H9 (cell line): Measurements from ENCODE around the gene KIF5A. TPM values are rescaled to one million over a fixed set of nuclear protein-coding genes. Genes with fewer than 3 reads are reported as not detected.

Experiments
- DNase-seq: peaks from one replicate; pipeline ENCODE4 v3.0.0-alpha.2; 2017
- H2AFZ ChIP-seq: one replicate; pipeline ENCODE4 v1.6.1; 2013; ENCODE audit warnings: mild to moderate bottlenecking, low read length, control low read depth, moderate library complexity
- H2AK5ac ChIP-seq: 2 replicates; pipeline ENCODE4 v1.6.1; 2013; ENCODE audit warnings: low read length, control low read depth, mixed read lengths; ENCODE audit not compliant: insufficient read length
- H2BK120ac ChIP-seq: one replicate; pipeline ENCODE4 v1.6.1; 2013; ENCODE audit warnings: low read depth, mild to moderate bottlenecking, low read length, control low read depth, inconsistent platforms; ENCODE audit not compliant: poor library complexity, severe bottlenecking
- H2BK12ac ChIP-seq: 2 replicates; pipeline ENCODE4 v1.6.1; 2013; ENCODE audit warnings: low read length, control low read depth, mixed read lengths, low read depth; ENCODE audit not compliant: insufficient read length
- H2BK15ac ChIP-seq: 2 replicates; pipeline ENCODE4 v1.6.1; 2013; ENCODE audit warnings: low read depth, low read length, control low read depth
- H2BK20ac ChIP-seq: one replicate; pipeline ENCODE4 v1.6.1; 2013; ENCODE audit warnings: low read depth, mild to moderate bottlenecking, low read length, control low read depth, inconsistent platforms; ENCODE audit not compliant: poor library complexity, severe bottlenecking
- H2BK5ac ChIP-seq: 2 replicates; pipeline ENCODE4 v1.6.1; 2013; ENCODE audit warnings: low read length, control low read depth, mixed read lengths; ENCODE audit not compliant: insufficient read length
- H3K14ac ChIP-seq: 2 replicates; pipeline ENCODE4 v1.6.1; 2013; ENCODE audit warnings: low read length, control low read depth; ENCODE audit not compliant: insufficient read depth
- H3K18ac ChIP-seq: 2 replicates; pipeline ENCODE4 v1.6.1; 2013; ENCODE audit warnings: low read depth, mild to moderate bottlenecking, mixed read lengths, low read length, control low read depth; ENCODE audit not compliant: insufficient read length
- H3K23ac ChIP-seq: 2 replicates; pipeline ENCODE4 v1.6.1; 2013; ENCODE audit warnings: low read length, control low read depth, mixed read lengths, low read depth; ENCODE audit not compliant: insufficient read length
- H3K23me2 ChIP-seq: 2 replicates; pipeline ENCODE4 v1.6.1; 2013; ENCODE audit warnings: low read depth, mild to moderate bottlenecking, mixed read lengths, low read length, control low read depth; ENCODE audit not compliant: insufficient read length, poor library complexity, severe bottlenecking
- H3K27ac ChIP-seq: 2 replicates; pipeline ENCODE4 v1.5.1; 2013; ENCODE audit warnings: low read length, control low read depth, mixed read lengths, low read depth; ENCODE audit not compliant: insufficient read length
- H3K27me3 ChIP-seq: 2 replicates; pipeline ENCODE4 v1.6.1; 2013; ENCODE audit warnings: low read length, control low read depth, inconsistent platforms; ENCODE audit not compliant: insufficient read depth
- H3K4ac ChIP-seq: 2 replicates; pipeline ENCODE4 v1.6.1; 2013; ENCODE audit warnings: low read depth, mild to moderate bottlenecking, control low read depth, inconsistent platforms, low read length, moderate library complexity
- H3K4me1 ChIP-seq: 2 replicates; pipeline ENCODE4 v1.6.1; 2013; ENCODE audit warnings: low read length, control low read depth, inconsistent platforms; ENCODE audit not compliant: insufficient read depth
- H3K4me2 ChIP-seq: 2 replicates; pipeline ENCODE4 v1.6.1; 2013; ENCODE audit warnings: low read length, control low read depth, mixed read lengths; ENCODE audit not compliant: insufficient read length, insufficient read depth
- H3K56ac ChIP-seq: 2 replicates; pipeline ENCODE4 v1.6.1; 2013; ENCODE audit warnings: low read depth, mild to moderate bottlenecking, mixed read lengths, low read length, control low read depth; ENCODE audit not compliant: insufficient read length
- H3K79me1 ChIP-seq: 2 replicates; pipeline ENCODE4 v1.6.1; 2013; ENCODE audit warnings: low read depth, mild to moderate bottlenecking, moderate library complexity, low read length, control low read depth, inconsistent platforms; ENCODE audit not compliant: insufficient read depth, poor library complexity, severe bottlenecking
- H3K79me2 ChIP-seq: 2 replicates; pipeline ENCODE4 v1.6.1; 2013; ENCODE audit warnings: low read length, control low read depth, inconsistent platforms; ENCODE audit not compliant: insufficient read depth
- H3K9ac ChIP-seq: 2 replicates; pipeline ENCODE4 v1.6.1; 2013; ENCODE audit warnings: low read length, control low read depth, mixed read lengths; ENCODE audit not compliant: insufficient read length; ENCODE audit errors: extremely low read depth
- H3K9me3 ChIP-seq: one replicate; pipeline ENCODE4 v1.6.1; 2013; ENCODE audit warnings: low read depth, low read length, inconsistent platforms; ENCODE audit not compliant: control insufficient read depth
- H3T11ph ChIP-seq: one replicate; pipeline ENCODE4 v1.6.1; 2013; ENCODE audit warnings: mild to moderate bottlenecking, low read length, control low read depth, inconsistent platforms
- H4K20me1 ChIP-seq: one replicate; pipeline ENCODE4 v1.6.1; 2013; ENCODE audit not compliant: control insufficient read depth, insufficient read length, insufficient read depth
- H4K5ac ChIP-seq: 2 replicates; pipeline ENCODE4 v1.6.1; 2013; ENCODE audit warnings: low read depth, mild to moderate bottlenecking, mixed read lengths, low read length, control low read depth; ENCODE audit not compliant: insufficient read length
- H4K8ac ChIP-seq: replicated peaks from 2 replicates; pipeline ENCODE4 v1.6.1; 2013; ENCODE audit warnings: low read length, control low read depth, mixed read lengths, low read depth; ENCODE audit not compliant: insufficient read length
- H4K91ac ChIP-seq: 2 replicates; pipeline ENCODE4 v1.6.1; 2013; ENCODE audit warnings: low read depth, mild to moderate bottlenecking, moderate library complexity, mixed read lengths, low read length, control low read depth; ENCODE audit not compliant: insufficient read length
- H3K27ac Mint-ChIP-seq, 3 experiments: 2 replicates in 2 of 3; 3 replicates in 1 of 3; pipeline ENCODE4 v1.8.0; 2020 to 2021; ENCODE audit warnings: mixed read lengths in 3 of 3, mild to moderate bottlenecking in 1 of 3, moderate library complexity in 1 of 3
- H3K27me3 Mint-ChIP-seq: 2 replicates; pipeline ENCODE4 v1.8.0; 2021; ENCODE audit warnings: low read depth, mild to moderate bottlenecking, moderate library complexity, mixed read lengths
- H3K36me3 Mint-ChIP-seq, 3 experiments: 2 replicates in 2 of 3; 3 replicates in 1 of 3; pipeline ENCODE4 v1.8.0; 2020 to 2021; ENCODE audit warnings: low read depth in 3 of 3, mixed read lengths in 3 of 3; ENCODE audit not compliant: insufficient read depth in 1 of 3
- H3K4me1 Mint-ChIP-seq, 2 experiments: 2 replicates each; pipeline ENCODE4 v1.8.0; 2020; ENCODE audit warnings: mixed read lengths in 2 of 2
- H3K4me3 Mint-ChIP-seq, 2 experiments: 2 replicates in 1 of 2; 3 replicates in 1 of 2; pipeline ENCODE4 v1.8.0; 2020 to 2021; ENCODE audit warnings: mild to moderate bottlenecking in 2 of 2, mixed read lengths in 2 of 2, moderate library complexity in 1 of 2
- H3K9me3 Mint-ChIP-seq, 2 experiments: 2 replicates in 1 of 2; 3 replicates in 1 of 2; pipeline ENCODE4 v1.8.0; 2020; ENCODE audit warnings: mild to moderate bottlenecking in 2 of 2, mixed read lengths in 2 of 2, moderate library complexity in 1 of 2
- CTCF ChIP-seq: fragments of 200-600 bp; sonication (generic); conservative IDR thresholded peaks from 3 replicates; pipeline ENCODE4 v1.8.0; 2021; ENCODE audit warnings: antibody characterized with exemption, mild to moderate bottlenecking
- WGBS: extraction: QIAGEN DNeasy Blood & Tissue Kit; methylation state at CpG from one replicate; pipeline ENCODE4 v1.1.7; 2013; ENCODE audit warnings: missing lambda C conversion rate, low lambda C conversion rate, mixed read lengths; ENCODE audit not compliant: insufficient read length; ENCODE audit errors: extremely low coverage; 5-methylcytosine and 5-hydroxymethylcytosine counted together
- total RNA-seq: library from RNA; stranded (reverse); gene quantifications from 2 replicates; pipeline ENCODE4 v1.2.1, GENCODE V29; 2021

Gene KIF5A
- total RNA-seq, 1 experiment from 2014 or later: 18.5 TPM

- no peak overlapping the region for H2BK20ac ChIP-seq
- peaks cover 23 to 30% of the 10 kb centered on the region in 2 experiments for H3K4me1 Mint-ChIP-seq
- WGBS: no CpG with 5 or more reads among the region's 5 CpGs
- H2AK5ac ChIP-seq: no peak overlapping the region
- H3K4ac ChIP-seq: no peak overlapping the region
- H3K9ac ChIP-seq: no peak overlapping the region
- H4K91ac ChIP-seq: no peak overlapping the region
- H4K5ac ChIP-seq: no peak overlapping the region
- H3K14ac ChIP-seq: no peak overlapping the region
- H4K8ac ChIP-seq: no peak overlapping the region
- no peaks in the 10 kb centered on the region for H3K79me1 ChIP-seq
- H2BK120ac ChIP-seq: no peak overlapping the region
- H2BK5ac ChIP-seq: no peak overlapping the region
- H3K9me3 Mint-ChIP-seq: peaks cover 0 to 3% of the 10 kb centered on the region in 2 experiments; a peak in 2 of 5 replicates
- no peak overlapping the region for H2BK12ac ChIP-seq
- H3K4me1 ChIP-seq: no peaks in the 10 kb centered on the region
- H3K79me2 ChIP-seq: no peaks in the 10 kb centered on the region
- H2AFZ ChIP-seq: no peak overlapping the region
- H3K18ac ChIP-seq: no peak overlapping the region
- H3K27ac Mint-ChIP-seq: no peak overlapping the region
- H3K23ac ChIP-seq: no peak overlapping the region
- no peaks in the 10 kb centered on the region for H4K20me1 ChIP-seq
- H3K23me2 ChIP-seq: peaks cover 13% of the 10 kb centered on the region
- H3K36me3 Mint-ChIP-seq: peaks cover 9 to 32% (median 17%) of the 10 kb centered on the region in 3 experiments
- H3K4me2 ChIP-seq: no peak overlapping the region
- H2BK15ac ChIP-seq: no peak overlapping the region
- no peak for DNase-seq
- no peak overlapping the region for H3K4me3 Mint-ChIP-seq
- H3K27ac ChIP-seq: no peak overlapping the region
- H3K56ac ChIP-seq: no peak overlapping the region
- no peak overlapping the region for H3T11ph ChIP-seq
- H3K27me3 ChIP-seq: peaks cover 45% of the 10 kb centered on the region
- peaks cover 53% of the 10 kb centered on the region for H3K27me3 Mint-ChIP-seq
- TF ChIP-seq CTCF: no peak
- no peaks in the 10 kb centered on the region for H3K9me3 ChIP-seq
These were observed 65.8 kb downstream of the KIF5A start for GRCh38 chr12:57615637-57616036.
